ENCODE measurements around the gene COQ8B.
"Not testable (repeated sequence)": the region's sequence is repeated elsewhere in the genome, so short reads cannot be mapped to it uniquely, and the experiment has no call there.

Gene COQ8B

GRCh38 chr19:40716482-40717324, at the start of gene COQ8B, which contains the start of gene ITPKC:
Gene COQ8B, minus strand, starts transcription at chr19:40716886. Its CDS starts 2,254 bp downstream, at chr19:40714632.
Gene ITPKC, plus strand, starts transcription at chr19:40717112. Its CDS starts 24 bp downstream, at chr19:40717136.
- DNase-seq (ENCODE audit: low read depth) = peak; percentile 95

- not testable (repeated sequence) for DNase-seq (ENCODE audit: low read depth)
These were observed 49.7 kb upstream of the COQ8B start for GRCh38 chr19:40766385-40766784.

GRCh38 chr19:40763963-40764362, 47.3 kb upstream of the COQ8B start:
- DNase-seq (ENCODE audit: low read depth) = no peak

- DNase-seq (ENCODE audit: low read depth) = no peak
These were observed 46.8 kb upstream of the COQ8B start for GRCh38 chr19:40763526-40763925.

- DNase-seq (ENCODE audit: low read depth) = no peak
These were observed 46.2 kb upstream of the COQ8B start for GRCh38 chr19:40762754-40763470.

GRCh38 chr19:40759352-40759751, 42.7 kb upstream of the COQ8B start:
- no peak for DNase-seq (ENCODE audit: low read depth)

GRCh38 chr19:40758491-40758890, 41.8 kb upstream of the COQ8B start:
- no peak for DNase-seq (ENCODE audit: low read depth)

GRCh38 chr19:40756502-40757110, 39.9 kb upstream of the COQ8B start:
- no peak for DNase-seq (ENCODE audit: low read depth)

- DNase-seq (ENCODE audit: low read depth) = no peak
These were observed 39.1 kb upstream of the COQ8B start for GRCh38 chr19:40755791-40756190.

GRCh38 chr19:40755248-40755624, 38.5 kb upstream of the COQ8B start:
- no peak for DNase-seq (ENCODE audit: low read depth)

- peak; percentile 77 for DNase-seq (ENCODE audit: low read depth)
These were observed 38.0 kb upstream of the COQ8B start for GRCh38 chr19:40754611-40755247.

GRCh38 chr19:40752257-40752781, 35.6 kb upstream of the COQ8B start:
- DNase-seq (ENCODE audit: low read depth) = no peak

GRCh38 chr19:40750874-40751537, 34.3 kb upstream of the COQ8B start, which contains the start of gene SNRPA:
Gene SNRPA, plus strand, starts transcription at chr19:40751203. Its CDS starts 206 bp downstream, at chr19:40751409.
- DNase-seq (ENCODE audit: low read depth) = peak; percentile 95

- DNase-seq (ENCODE audit: low read depth) = peak; percentile 100
These were observed 33.6 kb upstream of the COQ8B start, which contains the start of gene ACTMAP for GRCh38 chr19:40750058-40750873. Gene ACTMAP, minus strand, starts transcription at chr19:40750477. Its CDS starts 674 bp downstream, at chr19:40749803.

GRCh38 chr19:40747536-40747935, 30.9 kb upstream of the COQ8B start:
- no peak for DNase-seq (ENCODE audit: low read depth)

- DNase-seq (ENCODE audit: low read depth) = peak; percentile 86
These were observed 28.7 kb upstream of the COQ8B start for GRCh38 chr19:40745402-40745780.

GRCh38 chr19:40744554-40745401, 28.1 kb upstream of the COQ8B start:
- DNase-seq (ENCODE audit: low read depth) = peak; percentile 27

- DNase-seq (ENCODE audit: low read depth) = no peak
These were observed 27.2 kb upstream of the COQ8B start for GRCh38 chr19:40743926-40744325.

- peak; percentile 31 for DNase-seq (ENCODE audit: low read depth)
These were observed 26.2 kb upstream of the COQ8B start for GRCh38 chr19:40742886-40743285.
